ENCODE data around the gene HNRNPC. TPM values are rescaled to one million over a fixed set of nuclear protein-coding genes. Genes with fewer than 3 reads are reported as not detected.
"Not testable (repeated sequence)": the region's sequence is repeated elsewhere in the genome, so short reads cannot be mapped to it uniquely, and the experiment has no call there.

The HNRNPC gene
- total RNA-seq, 1 experiment from 2014 or later = 843 TPM

GRCh38 chr14:21298358-21298757 is 29.1 kb upstream of the HNRNPC start:
- no peaks in the 10 kb centered on the region for H3K27me3 ChIP-seq (ENCODE audit: insufficient read depth, low read length)
- no peaks in the 10 kb centered on the region for H3K9me2 ChIP-seq (ENCODE audit: insufficient read depth)
- POLR2A ChIA-PET = no interaction called here
- H3K79me2 ChIP-seq (ENCODE audit: insufficient read depth, low read length) = no peaks in the 10 kb centered on the region
- H3K36me3 ChIP-seq (ENCODE audit: control insufficient read depth in 1 of 2, insufficient read depth in 2 of 2, low read length in 2 of 2) = no peaks in the 10 kb centered on the region
- H4K20me1 ChIP-seq (ENCODE audit: insufficient read depth) = no peaks in the 10 kb centered on the region
- no peak overlapping the region for H3K4me3 ChIP-seq (replicated peaks in 1 of 2; ENCODE audit: low read depth in 1 of 2, low read length in 2 of 2)
- ATAC-seq (no peak), DNase-seq (ENCODE audit: low read depth, low spot score) (no peak)
- H3K9me3 ChIP-seq (ENCODE audit: control insufficient read depth in 1 of 2, insufficient read depth in 1 of 2, low read depth in 1 of 2, low read length in 2 of 2) = no peaks in the 10 kb centered on the region
- RAD21 ChIA-PET (ENCODE audit: low non-redundant PET in 1 of 2, low total read pairs in 2 of 2, uncharacterized antibody in 2 of 2, unreplicated experiment in 2 of 2) = no interaction called here
- no peak overlapping the region for H3K9ac ChIP-seq (ENCODE audit: low read length)
- CTCF ChIA-PET = no interaction called here
- TF ChIP-seq, protein P1, sequence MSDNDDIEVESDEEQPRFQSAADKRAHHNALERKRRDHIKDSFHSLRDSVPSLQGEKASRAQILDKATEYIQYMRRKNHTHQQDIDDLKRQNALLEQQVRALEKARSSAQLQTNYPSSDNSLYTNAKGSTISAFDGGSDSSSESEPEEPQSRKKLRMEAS (IDR thresholded peaks at IDR 0.05) = no peak
- TF ChIP-seq YY1 (IDR thresholded peaks at IDR 0.05; ENCODE audit: extremely low read depth, insufficient replicate concordance, low read depth, low read length) (no peak), SIN3A (IDR thresholded peaks at IDR 0.05; ENCODE audit: low read depth) (no peak), POLR2AphosphoS5 (IDR thresholded peaks at IDR 0.05; ENCODE audit: low read depth, low read length) (no peak), TCF7L2 (IDR thresholded peaks at IDR 0.05; ENCODE audit: borderline replicate concordance, extremely low read depth, insufficient read depth, insufficient read length) (no peak), RAD21 (IDR thresholded peaks at IDR 0.05; ENCODE audit: low read depth) (no peak), ZNF274 (IDR thresholded peaks at IDR 0.05; ENCODE audit: low read depth, low read length) (no peak), CEBPB (IDR thresholded peaks at IDR 0.05; ENCODE audit: low read depth) (no peak), EZH2phosphoT487 (IDR thresholded peaks at IDR 0.05; ENCODE audit: borderline replicate concordance) (no peak), SRF (IDR thresholded peaks at IDR 0.05; ENCODE audit: low read depth) (no peak)
- TF ChIP-seq, protein P2, sequence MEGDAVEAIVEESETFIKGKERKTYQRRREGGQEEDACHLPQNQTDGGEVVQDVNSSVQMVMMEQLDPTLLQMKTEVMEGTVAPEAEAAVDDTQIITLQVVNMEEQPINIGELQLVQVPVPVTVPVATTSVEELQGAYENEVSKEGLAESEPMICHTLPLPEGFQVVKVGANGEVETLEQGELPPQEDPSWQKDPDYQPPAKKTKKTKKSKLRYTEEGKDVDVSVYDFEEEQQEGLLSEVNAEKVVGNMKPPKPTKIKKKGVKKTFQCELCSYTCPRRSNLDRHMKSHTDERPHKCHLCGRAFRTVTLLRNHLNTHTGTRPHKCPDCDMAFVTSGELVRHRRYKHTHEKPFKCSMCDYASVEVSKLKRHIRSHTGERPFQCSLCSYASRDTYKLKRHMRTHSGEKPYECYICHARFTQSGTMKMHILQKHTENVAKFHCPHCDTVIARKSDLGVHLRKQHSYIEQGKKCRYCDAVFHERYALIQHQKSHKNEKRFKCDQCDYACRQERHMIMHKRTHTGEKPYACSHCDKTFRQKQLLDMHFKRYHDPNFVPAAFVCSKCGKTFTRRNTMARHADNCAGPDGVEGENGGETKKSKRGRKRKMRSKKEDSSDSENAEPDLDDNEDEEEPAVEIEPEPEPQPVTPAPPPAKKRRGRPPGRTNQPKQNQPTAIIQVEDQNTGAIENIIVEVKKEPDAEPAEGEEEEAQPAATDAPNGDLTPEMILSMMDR (IDR thresholded peaks at IDR 0.05 in 2 of 3, conservative IDR thresholded peaks at IDR 0.05 in 1 of 3; ENCODE audit: borderline replicate concordance in 1 of 3, insufficient read depth in 1 of 3, low read depth in 2 of 3, low read length in 2 of 3) = no peak
- TF ChIP-seq, protein P3, sequence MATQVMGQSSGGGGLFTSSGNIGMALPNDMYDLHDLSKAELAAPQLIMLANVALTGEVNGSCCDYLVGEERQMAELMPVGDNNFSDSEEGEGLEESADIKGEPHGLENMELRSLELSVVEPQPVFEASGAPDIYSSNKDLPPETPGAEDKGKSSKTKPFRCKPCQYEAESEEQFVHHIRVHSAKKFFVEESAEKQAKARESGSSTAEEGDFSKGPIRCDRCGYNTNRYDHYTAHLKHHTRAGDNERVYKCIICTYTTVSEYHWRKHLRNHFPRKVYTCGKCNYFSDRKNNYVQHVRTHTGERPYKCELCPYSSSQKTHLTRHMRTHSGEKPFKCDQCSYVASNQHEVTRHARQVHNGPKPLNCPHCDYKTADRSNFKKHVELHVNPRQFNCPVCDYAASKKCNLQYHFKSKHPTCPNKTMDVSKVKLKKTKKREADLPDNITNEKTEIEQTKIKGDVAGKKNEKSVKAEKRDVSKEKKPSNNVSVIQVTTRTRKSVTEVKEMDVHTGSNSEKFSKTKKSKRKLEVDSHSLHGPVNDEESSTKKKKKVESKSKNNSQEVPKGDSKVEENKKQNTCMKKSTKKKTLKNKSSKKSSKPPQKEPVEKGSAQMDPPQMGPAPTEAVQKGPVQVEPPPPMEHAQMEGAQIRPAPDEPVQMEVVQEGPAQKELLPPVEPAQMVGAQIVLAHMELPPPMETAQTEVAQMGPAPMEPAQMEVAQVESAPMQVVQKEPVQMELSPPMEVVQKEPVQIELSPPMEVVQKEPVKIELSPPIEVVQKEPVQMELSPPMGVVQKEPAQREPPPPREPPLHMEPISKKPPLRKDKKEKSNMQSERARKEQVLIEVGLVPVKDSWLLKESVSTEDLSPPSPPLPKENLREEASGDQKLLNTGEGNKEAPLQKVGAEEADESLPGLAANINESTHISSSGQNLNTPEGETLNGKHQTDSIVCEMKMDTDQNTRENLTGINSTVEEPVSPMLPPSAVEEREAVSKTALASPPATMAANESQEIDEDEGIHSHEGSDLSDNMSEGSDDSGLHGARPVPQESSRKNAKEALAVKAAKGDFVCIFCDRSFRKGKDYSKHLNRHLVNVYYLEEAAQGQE (IDR thresholded peaks at IDR 0.05; ENCODE audit: low read depth) = no peak
- no peak overlapping the region for H3K27ac ChIP-seq (ENCODE audit: low read depth, low read length)
- 0 out of 4 replicates have a peak, but pooled peaks cover 0 to 3% of the 10 kb centered on the region in 2 experiments for H3K4me1 ChIP-seq (ENCODE audit: control insufficient read depth in 1 of 2, insufficient read depth in 2 of 2, low read length in 2 of 2)
- no peak overlapping the region for H3K4me2 ChIP-seq (ENCODE audit: low read length)
- intact Hi-C loops (cut with micrococcal nuclease) = no loop called here
- no peak overlapping the region for H2AFZ ChIP-seq (ENCODE audit: low read depth, low read length, poor library complexity, severe bottlenecking)
- no TSS peak for BruUV-seq (replicated peaks)

- POLR2A ChIA-PET; H4K20me1 ChIP-seq (ENCODE audit: insufficient read depth); H3K27me3 ChIP-seq (ENCODE audit: insufficient read depth, low read length); H2AFZ ChIP-seq (ENCODE audit: low read depth, low read length, poor library complexity, severe bottlenecking); H3K9me2 ChIP-seq (ENCODE audit: insufficient read depth); DNase-seq (ENCODE audit: low read depth, low spot score); H3K9me3 ChIP-seq (ENCODE audit: control insufficient read depth in 1 of 2, insufficient read depth in 1 of 2, low read depth in 1 of 2, low read length in 2 of 2); BruUV-seq (replicated peaks); H3K4me3 ChIP-seq (replicated peaks in 1 of 2; ENCODE audit: low read depth in 1 of 2, low read length in 2 of 2); H3K79me2 ChIP-seq (ENCODE audit: insufficient read depth, low read length); H3K27ac ChIP-seq (ENCODE audit: low read depth, low read length); H3K9ac ChIP-seq (ENCODE audit: low read length); RAD21 ChIA-PET (ENCODE audit: low non-redundant PET in 1 of 2, low total read pairs in 2 of 2, uncharacterized antibody in 2 of 2, unreplicated experiment in 2 of 2); intact Hi-C loops (cut with micrococcal nuclease); H3K4me2 ChIP-seq (ENCODE audit: low read length); H3K4me1 ChIP-seq (ENCODE audit: control insufficient read depth in 1 of 2, insufficient read depth in 2 of 2, low read length in 2 of 2); ATAC-seq; H3K36me3 ChIP-seq (ENCODE audit: control insufficient read depth in 1 of 2, insufficient read depth in 2 of 2, low read length in 2 of 2); CTCF ChIA-PET: not testable (repeated sequence)
Observed at GRCh38 chr14:21294026-21294425, 24.8 kb upstream of the HNRNPC start.

Measured in HCT116 (cell line).